ENCODE results near the gene CLEC2D.
"Not testable (repeated sequence)": the region's sequence is repeated elsewhere in the genome, so short reads cannot be mapped to it uniquely, and the experiment has no call there.

Gene CLEC2D

DNA sequence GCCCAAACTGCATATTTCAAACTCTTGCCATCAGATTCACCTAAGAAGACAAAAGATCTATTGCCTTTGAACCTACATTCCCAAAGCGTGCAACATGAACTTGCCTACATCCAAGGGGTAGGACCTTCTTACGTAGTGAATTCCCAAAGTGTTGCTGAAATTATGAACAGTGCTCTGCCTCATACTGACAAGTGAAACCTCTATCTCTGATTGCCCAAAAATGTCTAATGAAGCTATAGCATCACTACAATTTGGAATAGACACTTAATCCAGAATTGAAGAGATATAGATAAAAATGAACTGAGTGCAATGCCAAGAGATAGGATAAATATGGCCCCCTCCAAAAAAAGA, 31.1 kb downstream of the CLEC2D start:
- H3K27me3 ChIP-seq (ENCODE audit: insufficient read depth, insufficient read length) = no peaks in the 10 kb centered on the region
- no peak for TF ChIP-seq YY1 (IDR thresholded peaks at IDR 0.05; ENCODE audit: insufficient read depth, insufficient read length)
- TF ChIP-seq ZNF274 (IDR thresholded peaks at IDR 0.05; ENCODE audit: low read depth, low read length) = no peak
- TF ChIP-seq SUZ12 (IDR thresholded peaks at IDR 0.05; ENCODE audit: extremely low read depth, insufficient read depth, insufficient read length) = no peak
- H3K36me3 ChIP-seq (ENCODE audit: insufficient read depth, insufficient read length, low read length) = no peaks in the 10 kb centered on the region
- H3K9me3 ChIP-seq (ENCODE audit: insufficient read depth, low read length) = peaks cover 15% of the 10 kb centered on the region
- no peaks in the 10 kb centered on the region for H3K4me1 ChIP-seq (ENCODE audit: insufficient read depth, insufficient read length)
- no peak for DNase-seq (ENCODE audit: low read depth, low spot score)
- H3K4me3 ChIP-seq (ENCODE audit: insufficient read length, low read depth) = no peak overlapping the region
- H3K9ac ChIP-seq (ENCODE audit: insufficient read length, low read depth) = no peak overlapping the region

DNA sequence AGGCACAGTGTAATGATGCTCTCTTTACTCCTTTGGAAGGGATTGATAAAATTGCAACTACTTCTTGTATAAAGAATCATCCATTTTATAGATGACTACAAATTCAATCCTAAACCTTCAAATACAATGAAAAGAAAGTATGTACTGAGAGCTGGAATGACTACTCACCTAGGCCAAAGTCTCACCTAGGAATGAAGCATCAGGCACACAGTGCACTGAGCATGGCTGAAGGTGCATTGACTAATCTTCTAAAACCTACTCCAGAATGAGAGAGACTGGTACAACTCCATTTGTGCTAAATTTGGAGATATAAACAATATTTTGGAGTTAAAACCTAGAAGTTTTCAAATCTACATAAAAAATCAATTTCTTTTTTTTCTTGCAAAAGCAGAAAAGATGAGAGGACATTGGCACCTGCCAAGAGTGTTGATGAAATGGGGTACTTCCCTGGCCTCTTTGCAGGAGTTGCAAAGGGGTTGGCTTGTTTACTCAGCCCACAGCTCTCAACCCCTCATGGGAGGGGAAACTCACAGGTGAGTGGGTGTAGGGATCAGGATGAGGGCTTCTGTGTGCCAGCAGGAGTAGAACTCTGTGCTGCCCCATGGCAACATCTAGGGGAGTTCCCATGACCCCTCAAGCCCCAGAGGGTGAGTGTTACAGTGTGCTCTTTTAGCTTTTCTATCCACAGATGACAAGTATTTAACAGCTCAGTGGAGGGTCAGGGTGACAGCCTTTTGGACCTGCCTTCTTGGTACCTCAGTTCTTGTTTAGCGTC, 32.1 kb downstream of the CLEC2D start:
- peaks cover 13% of the 10 kb centered on the region for H3K9me3 ChIP-seq (ENCODE audit: insufficient read depth, low read length)
- no peaks in the 10 kb centered on the region for H3K4me1 ChIP-seq (ENCODE audit: insufficient read depth, insufficient read length)
- no peak overlapping the region for H3K9ac ChIP-seq (ENCODE audit: insufficient read length, low read depth)
- no peak overlapping the region for H3K4me3 ChIP-seq (ENCODE audit: insufficient read length, low read depth)
- TF ChIP-seq YY1 (IDR thresholded peaks at IDR 0.05; ENCODE audit: insufficient read depth, insufficient read length) (no peak), SUZ12 (IDR thresholded peaks at IDR 0.05; ENCODE audit: extremely low read depth, insufficient read depth, insufficient read length) (no peak)
- H3K27me3 ChIP-seq (ENCODE audit: insufficient read depth, insufficient read length) = no peaks in the 10 kb centered on the region
- no peaks in the 10 kb centered on the region for H3K36me3 ChIP-seq (ENCODE audit: insufficient read depth, insufficient read length, low read length)
- no peak for DNase-seq (ENCODE audit: low read depth, low spot score)

DNA sequence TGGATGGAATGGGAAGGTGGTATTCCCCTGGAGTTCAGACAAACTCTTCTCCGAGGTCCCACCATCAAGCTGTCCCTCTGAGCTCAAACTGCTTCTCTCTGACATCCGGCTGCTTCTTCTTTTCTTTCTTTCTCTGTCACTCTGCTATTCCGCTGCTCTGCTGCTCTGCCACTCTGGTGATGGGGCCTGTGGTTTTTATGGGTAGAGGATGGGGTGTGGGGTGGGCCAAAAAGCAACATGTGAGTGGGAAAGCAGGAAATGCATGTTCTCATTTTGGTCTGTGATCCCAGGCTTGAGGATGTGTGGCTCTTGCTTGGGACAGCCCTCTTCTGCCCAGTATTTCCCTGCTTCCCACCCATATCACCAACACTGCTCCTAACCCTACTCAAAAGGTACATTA, 32.7 kb downstream of the CLEC2D start:
- TF ChIP-seq SUZ12 (IDR thresholded peaks at IDR 0.05; ENCODE audit: extremely low read depth, insufficient read depth, insufficient read length) (no peak), ZNF274 (IDR thresholded peaks at IDR 0.05; ENCODE audit: low read depth, low read length) (no peak), YY1 (IDR thresholded peaks at IDR 0.05; ENCODE audit: insufficient read depth, insufficient read length) (no peak)
- Histone ChIP-seq H3K9ac (ENCODE audit: insufficient read length, low read depth) (no peak overlapping the region), H3K36me3 (ENCODE audit: insufficient read depth, insufficient read length, low read length) (no peaks in the 10 kb centered on the region), H3K4me3 (ENCODE audit: insufficient read length, low read depth) (no peak overlapping the region), H3K27me3 (ENCODE audit: insufficient read depth, insufficient read length) (no peaks in the 10 kb centered on the region), H3K9me3 (ENCODE audit: insufficient read depth, low read length) (peaks cover 10% of the 10 kb centered on the region), H3K4me1 (ENCODE audit: insufficient read depth, insufficient read length) (no peaks in the 10 kb centered on the region)
- DNase-seq (ENCODE audit: low read depth, low spot score) = no peak

DNA sequence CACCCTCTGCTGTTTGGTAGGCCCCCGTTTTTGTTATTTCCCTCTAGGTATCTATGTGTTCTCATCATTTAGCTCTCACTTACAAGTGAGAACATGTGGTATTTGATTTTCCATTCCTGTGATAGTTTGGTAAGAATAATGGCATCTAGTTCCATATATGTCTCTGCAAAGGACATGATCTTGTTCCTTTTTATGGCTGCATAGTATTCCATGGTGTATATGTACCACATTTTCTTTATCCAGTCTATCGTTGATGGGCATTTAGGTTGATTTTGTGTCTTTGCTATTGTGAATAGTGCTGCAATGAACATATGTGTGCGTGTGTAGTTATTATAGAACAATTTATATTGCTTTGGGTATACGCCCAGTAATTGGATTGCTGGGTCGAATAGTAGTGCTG, 35.0 kb downstream of the CLEC2D start:
- not testable (repeated sequence) for H3K36me3 ChIP-seq (ENCODE audit: insufficient read depth, insufficient read length, low read length); H3K9ac ChIP-seq (ENCODE audit: insufficient read length, low read depth); H3K4me3 ChIP-seq (ENCODE audit: insufficient read length, low read depth); H3K27me3 ChIP-seq (ENCODE audit: insufficient read depth, insufficient read length); H3K4me1 ChIP-seq (ENCODE audit: insufficient read depth, insufficient read length); H3K9me3 ChIP-seq (ENCODE audit: insufficient read depth, low read length); DNase-seq (ENCODE audit: low read depth, low spot score)

DNA sequence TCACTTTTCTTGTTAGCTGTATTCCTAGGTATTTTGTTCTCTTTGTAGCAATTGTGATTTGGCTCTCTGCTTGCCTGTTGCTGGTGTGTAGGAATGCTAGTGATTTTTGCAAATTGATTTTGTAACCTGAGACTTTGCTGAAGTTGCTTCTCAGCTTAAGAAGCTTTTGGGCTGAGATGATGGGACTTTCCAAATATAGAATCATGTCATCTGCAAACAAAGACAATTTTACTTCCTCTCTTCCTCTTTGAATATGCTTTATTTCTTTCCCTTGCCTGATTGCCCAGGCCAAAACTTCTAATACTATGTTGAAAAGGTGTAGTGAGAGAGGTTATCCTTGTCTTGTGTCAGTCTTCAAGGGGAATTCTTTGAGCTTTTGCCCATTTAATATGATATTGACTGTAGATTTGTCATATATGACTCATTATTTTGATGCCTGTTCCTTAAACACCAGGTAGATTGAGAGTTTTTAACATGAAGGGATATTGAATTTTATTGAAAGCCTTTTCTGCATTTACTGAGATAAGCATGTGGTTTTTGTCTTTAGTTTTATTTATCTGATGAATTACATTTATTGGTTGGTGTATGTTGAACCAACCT, 36.7 kb downstream of the CLEC2D start:
- peaks cover 3% of the 10 kb centered on the region; the same call in 1 of the 2 replicates for H3K9me3 ChIP-seq (ENCODE audit: insufficient read depth, low read length)
- no peak for DNase-seq (ENCODE audit: low read depth, low spot score)
- H3K27me3 ChIP-seq (ENCODE audit: insufficient read depth, insufficient read length) = no peaks in the 10 kb centered on the region
- H3K4me1 ChIP-seq (ENCODE audit: insufficient read depth, insufficient read length) = no peaks in the 10 kb centered on the region
- TF ChIP-seq ZNF274 (IDR thresholded peaks at IDR 0.05; ENCODE audit: low read depth, low read length) (no peak), YY1 (IDR thresholded peaks at IDR 0.05; ENCODE audit: insufficient read depth, insufficient read length) (no peak), SUZ12 (IDR thresholded peaks at IDR 0.05; ENCODE audit: extremely low read depth, insufficient read depth, insufficient read length) (no peak)
- no peak overlapping the region for H3K4me3 ChIP-seq (ENCODE audit: insufficient read length, low read depth)
- H3K36me3 ChIP-seq (ENCODE audit: insufficient read depth, insufficient read length, low read length) = no peaks in the 10 kb centered on the region
- H3K9ac ChIP-seq (ENCODE audit: insufficient read length, low read depth) = no peak overlapping the region

DNA sequence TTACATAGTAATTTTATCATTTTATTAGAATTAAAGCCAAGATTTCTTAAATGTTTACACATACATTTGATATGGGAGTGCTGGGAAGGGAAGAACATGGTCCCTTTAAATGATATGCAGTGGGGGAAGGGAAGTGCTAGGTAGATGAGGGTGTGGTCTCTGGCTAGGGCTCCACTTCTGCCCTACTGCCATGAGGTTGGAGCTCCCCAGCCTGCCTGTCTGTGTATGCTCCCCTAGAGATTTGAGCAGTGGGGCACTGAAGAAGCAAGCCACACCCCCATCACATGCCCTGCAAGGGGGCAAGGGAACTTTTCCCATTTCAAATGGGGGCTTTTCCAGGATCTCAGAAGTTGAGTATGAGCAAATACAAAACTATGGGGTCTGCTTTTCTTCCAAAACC, 37.8 kb downstream of the CLEC2D start:
- no peak for TF ChIP-seq ZNF274 (IDR thresholded peaks at IDR 0.05; ENCODE audit: low read depth, low read length)
- TF ChIP-seq SUZ12 (IDR thresholded peaks at IDR 0.05; ENCODE audit: extremely low read depth, insufficient read depth, insufficient read length) = no peak
- TF ChIP-seq YY1 (IDR thresholded peaks at IDR 0.05; ENCODE audit: insufficient read depth, insufficient read length) = no peak
- H3K4me1 ChIP-seq (ENCODE audit: insufficient read depth, insufficient read length) = no peaks in the 10 kb centered on the region
- no peak overlapping the region for H3K4me3 ChIP-seq (ENCODE audit: insufficient read length, low read depth)

DNA sequence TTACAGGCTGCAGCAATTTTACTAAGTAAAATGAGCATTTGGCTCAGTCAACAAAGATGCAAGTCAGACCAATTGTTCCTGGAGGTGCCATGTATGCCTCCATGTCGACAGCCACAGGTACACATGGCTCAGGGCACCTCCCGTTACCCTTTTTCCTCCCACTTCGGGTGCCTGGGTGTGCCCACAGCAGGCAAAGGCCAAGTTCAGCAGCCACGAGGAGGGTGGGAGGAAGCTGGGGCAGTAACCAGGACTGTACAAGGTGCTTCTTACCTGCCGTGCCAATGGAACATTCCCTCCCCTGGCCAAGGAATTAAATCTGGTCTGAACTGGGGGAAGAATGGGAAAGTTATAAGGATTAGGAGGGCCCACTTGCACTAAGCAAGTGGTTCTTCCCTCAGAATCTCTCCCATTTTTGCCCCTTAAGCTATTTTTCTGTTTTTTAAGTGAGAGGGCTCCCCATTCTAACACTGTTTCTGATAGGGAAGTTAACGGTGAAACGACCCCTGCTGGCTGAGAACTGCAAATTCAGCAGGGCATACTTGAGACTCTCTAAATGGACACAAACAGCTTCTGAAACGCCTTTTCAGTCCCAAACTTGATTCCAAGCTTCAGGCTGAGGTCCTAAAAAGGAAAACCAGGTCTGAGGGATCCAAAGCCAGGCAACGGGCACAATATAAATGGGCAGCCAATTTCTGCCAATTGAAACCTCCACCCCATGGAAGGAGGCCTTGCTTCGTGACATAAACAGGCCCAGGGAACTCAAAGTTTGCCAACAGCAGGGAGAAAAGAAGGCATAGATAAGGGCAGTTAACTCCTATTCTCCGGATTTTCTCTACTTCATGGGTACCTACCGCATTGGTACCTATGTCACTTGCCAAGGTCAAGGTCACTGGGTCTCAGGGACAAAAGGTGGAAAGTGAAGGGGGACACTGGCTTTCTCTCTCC, 38.6 kb downstream of the CLEC2D start:
- H3K36me3 ChIP-seq (ENCODE audit: insufficient read depth, insufficient read length, low read length) = no peaks in the 10 kb centered on the region
- TF ChIP-seq ZNF274 (IDR thresholded peaks at IDR 0.05; ENCODE audit: low read depth, low read length) (no peak), SUZ12 (IDR thresholded peaks at IDR 0.05; ENCODE audit: extremely low read depth, insufficient read depth, insufficient read length) (no peak), YY1 (IDR thresholded peaks at IDR 0.05; ENCODE audit: insufficient read depth, insufficient read length) (no peak)
- H3K27me3 ChIP-seq (ENCODE audit: insufficient read depth, insufficient read length) = no peaks in the 10 kb centered on the region
- no peak overlapping the region for H3K4me3 ChIP-seq (ENCODE audit: insufficient read length, low read depth)
- DNase-seq (ENCODE audit: low read depth, low spot score) = peak; percentile 79
- H3K9me3 ChIP-seq (ENCODE audit: insufficient read depth, low read length) = peaks cover 3% of the 10 kb centered on the region; the same call in 1 of the 2 replicates
- no peak overlapping the region for H3K9ac ChIP-seq (ENCODE audit: insufficient read length, low read depth)
- H3K4me1 ChIP-seq (ENCODE audit: insufficient read depth, insufficient read length) = no peaks in the 10 kb centered on the region

More for the DNA sequence above, 37.8 kb downstream of the CLEC2D start:
- no peaks in the 10 kb centered on the region for H3K36me3 ChIP-seq (ENCODE audit: insufficient read depth, insufficient read length, low read length)
- peaks cover 3% of the 10 kb centered on the region; the same call in 1 of the 2 replicates for H3K9me3 ChIP-seq (ENCODE audit: insufficient read depth, low read length)
- H3K27me3 ChIP-seq (ENCODE audit: insufficient read depth, insufficient read length) = no peaks in the 10 kb centered on the region
- H3K9ac ChIP-seq (ENCODE audit: insufficient read length, low read depth) = no peak overlapping the region
- no peak for DNase-seq (ENCODE audit: low read depth, low spot score)

Measured in NT2/D1 (cell line).